H1 (cell line): ENCODE results near the gene FKBP8. TPM values are rescaled to one million over a fixed set of nuclear protein-coding genes. Genes with fewer than 3 reads are reported as not detected.
A peak's percentile ranks its signal among the peaks of the same experiment; 100 is the strongest.

Source experiments
- CTCF ChIA-PET: fragments of 300-600 bp; sonication (Branson Sonifier 250); formaldehyde crosslinking; loops from one replicate; lab custom pipeline; 2021; ENCODE audit not compliant: partially characterized antibody; lab: Charles Lee
- POLR2A ChIA-PET: fragments of 300-600 bp; sonication (Branson Sonifier 250); formaldehyde crosslinking; loops from one replicate; lab custom pipeline; 2021; ENCODE audit warnings: inconsistent platforms; ENCODE audit not compliant: partially characterized antibody; lab: Charles Lee
- DNase-seq, 2 experiments: peaks; one replicate each; pipeline versions ENCODE4 v3.0.0 to v3.0.0-alpha.2; 2010 to 2022; ENCODE audit warnings: low spot score in 2 of 2, low read depth in 1 of 2, mixed read lengths in 1 of 2
- FAIRE-seq: peaks from 2 replicates; lab custom pipeline; 2011; peaks lifted over from hg19 to GRCh38; lab: Jason Lieb, UNC
- H2AFZ ChIP-seq: 2 replicates; pipeline ENCODE4 v1.8.1; 2012; ENCODE audit warnings: low read length, inconsistent platforms
- H2AK5ac ChIP-seq: 2 replicates; pipeline ENCODE4 v1.6.1; 2013; ENCODE audit warnings: low read depth, low read length
- H2BK120ac ChIP-seq: replicated peaks from 2 replicates; pipeline ENCODE3; 2013; ENCODE audit warnings: low read depth, low read length, inconsistent platforms
- H2BK12ac ChIP-seq: 2 replicates; pipeline ENCODE4 v1.6.1; 2013; ENCODE audit warnings: low read depth, low read length
- H2BK15ac ChIP-seq: 2 replicates; pipeline ENCODE4 v1.6.1; 2013; ENCODE audit warnings: low read length
- H2BK20ac ChIP-seq: 2 replicates; pipeline ENCODE4 v1.6.1; 2013; ENCODE audit warnings: low read length
- H2BK5ac ChIP-seq: 2 replicates; pipeline ENCODE4 v1.6.1; 2013; ENCODE audit warnings: low read depth, low read length
- H3K14ac ChIP-seq: 2 replicates; pipeline ENCODE4 v1.6.1; 2013; ENCODE audit warnings: inconsistent platforms; ENCODE audit not compliant: insufficient read length
- H3K18ac ChIP-seq: 2 replicates; pipeline ENCODE4 v1.6.1; 2013; ENCODE audit warnings: low read length; ENCODE audit errors: extremely low read depth
- H3K23ac ChIP-seq: 2 replicates; pipeline ENCODE4 v1.6.1; 2013; ENCODE audit warnings: inconsistent platforms; ENCODE audit not compliant: insufficient read length
- H3K23me2 ChIP-seq: 2 replicates; pipeline ENCODE4 v1.6.1; 2013; ENCODE audit warnings: low read depth, low read length
- H3K27ac ChIP-seq: 2 replicates; pipeline ENCODE4 v1.6.1; 2011; ENCODE audit warnings: low read depth, low read length, inconsistent platforms
- H3K27me3 ChIP-seq, 4 experiments: replicated peaks in 1 of 4; 1 replicate in 1 of 4; 2 replicates in 3 of 4; pipeline versions ENCODE4 v1.6.1 to v1.8.1; 2011 to 2013; ENCODE audit warnings: low read length in 3 of 4, mild to moderate bottlenecking in 3 of 4, inconsistent platforms in 2 of 4, mixed read lengths in 2 of 4, moderate library complexity in 1 of 4; ENCODE audit not compliant: control insufficient read depth in 3 of 4, insufficient read depth in 3 of 4; ENCODE audit errors: extremely low read depth in 1 of 4
- H3K36me3 ChIP-seq, 4 experiments: 2 replicates each; pipeline versions ENCODE4 v1.6.1 to v1.8.1; 2011 to 2013; ENCODE audit warnings: mild to moderate bottlenecking in 4 of 4, low read length in 3 of 4, moderate library complexity in 2 of 4, control low read depth in 1 of 4, inconsistent platforms in 1 of 4; ENCODE audit not compliant: insufficient read depth in 4 of 4, control insufficient read depth in 2 of 4
- H3K4ac ChIP-seq: replicated peaks from 2 replicates; pipeline ENCODE3; 2013; ENCODE audit warnings: low read length, low read depth, mixed read lengths, inconsistent platforms; ENCODE audit not compliant: insufficient read length
- H3K4me1 ChIP-seq, 4 experiments: replicated peaks in 1 of 4; 1 replicate in 1 of 4; 2 replicates in 3 of 4; pipeline versions ENCODE4 v1.6.1 to v1.8.1; 2011 to 2013; ENCODE audit warnings: low read length in 3 of 4, inconsistent platforms in 2 of 4, mixed read lengths in 1 of 4; ENCODE audit not compliant: insufficient read depth in 4 of 4, control insufficient read depth in 3 of 4
- H3K4me2 ChIP-seq, 2 experiments: 2 replicates each; pipeline versions ENCODE4 v1.6.1 to v1.8.1; 2011 to 2013; ENCODE audit warnings: low read depth in 2 of 2, low read length in 2 of 2, control low read depth in 1 of 2, inconsistent platforms in 1 of 2, mild to moderate bottlenecking in 1 of 2; ENCODE audit not compliant: insufficient read depth in 1 of 2
- H3K4me3 ChIP-seq, 4 experiments: fragments of 200-600, 300-600 bp in 1 of 4; sonication (generic), shearing (Covaris generic), sonication (Bioruptor Twin) in 1 of 4; 2 replicates each; pipeline versions ENCODE4 v1.5.1 to v1.8.1; 2011 to 2016; ENCODE audit warnings: low read length in 4 of 4, low read depth in 3 of 4, control low read depth in 2 of 4, inconsistent platforms in 2 of 4, mild to moderate bottlenecking in 2 of 4, mixed read lengths in 1 of 4, moderate library complexity in 1 of 4; ENCODE audit not compliant: insufficient read depth in 2 of 4; ENCODE audit errors: extremely low read depth in 1 of 4
- H3K56ac ChIP-seq: replicated peaks from 2 replicates; pipeline ENCODE3; 2013; ENCODE audit warnings: low read depth, mild to moderate bottlenecking, mixed read lengths, low read length, inconsistent platforms; ENCODE audit not compliant: insufficient read length
- H3K79me1 ChIP-seq: 2 replicates; pipeline ENCODE4 v1.6.1; 2013; ENCODE audit warnings: low read depth, low read length, control low read depth
- H3K79me2 ChIP-seq, 2 experiments: 2 replicates each; pipeline versions ENCODE4 v1.6.1 to v1.8.1; 2012 to 2013; ENCODE audit warnings: low read length in 2 of 2, mild to moderate bottlenecking in 2 of 2, inconsistent platforms in 1 of 2; ENCODE audit not compliant: insufficient read depth in 2 of 2, control insufficient read depth in 1 of 2
- H3K9ac ChIP-seq, 4 experiments: replicated peaks in 1 of 4; 1 replicate in 1 of 4; 2 replicates in 3 of 4; pipeline versions ENCODE4 v1.6.1 to v1.8.1; 2011 to 2013; ENCODE audit warnings: low read depth in 3 of 4, low read length in 3 of 4, control low read depth in 2 of 4, mild to moderate bottlenecking in 2 of 4, moderate library complexity in 2 of 4, inconsistent platforms in 1 of 4; ENCODE audit errors: extremely low read depth in 1 of 4
- H3K9me3 ChIP-seq, 2 experiments: 2 replicates each; pipeline versions ENCODE4 v1.6.1 to v1.8.1; 2012 to 2013; ENCODE audit warnings: mild to moderate bottlenecking in 2 of 2, moderate library complexity in 2 of 2, control low read depth in 1 of 2, inconsistent platforms in 1 of 2, low read depth in 1 of 2, low read length in 1 of 2, mixed read lengths in 1 of 2; ENCODE audit not compliant: insufficient read depth in 2 of 2
- H4K20me1 ChIP-seq, 2 experiments: replicated peaks in 1 of 2; 2 replicates each; pipeline versions ENCODE3 to v1.8.1; 2011 to 2013; ENCODE audit warnings: inconsistent platforms in 2 of 2, low read length in 2 of 2, mild to moderate bottlenecking in 1 of 2; ENCODE audit not compliant: insufficient read depth in 2 of 2, control insufficient read depth in 1 of 2
- H4K5ac ChIP-seq: 2 replicates; pipeline ENCODE4 v1.6.1; 2013; ENCODE audit warnings: low read length, low read depth, mixed read lengths, inconsistent platforms; ENCODE audit not compliant: insufficient read length
- H4K8ac ChIP-seq: 2 replicates; pipeline ENCODE4 v1.8.0; 2013; ENCODE audit warnings: mild to moderate bottlenecking, moderate library complexity, low read length, inconsistent platforms; ENCODE audit not compliant: insufficient read depth; ENCODE audit errors: extremely low read depth
- H4K91ac ChIP-seq: replicated peaks from 2 replicates; pipeline ENCODE3; 2013; ENCODE audit warnings: low read length, mixed read lengths, inconsistent platforms; ENCODE audit not compliant: insufficient read length
- E2F6 ChIP-seq: IDR thresholded peaks from 2 replicates; pipeline ENCODE4 v1.6.1; 2012; ENCODE audit warnings: inconsistent platforms
- KDM1A ChIP-seq: fragments of 200-600, 300-600 bp; sonication (generic); IDR thresholded peaks from 2 replicates; pipeline ENCODE4 v1.7.1; 2016; ENCODE audit warnings: mild to moderate bottlenecking, low read length, borderline replicate concordance
- WGBS, 2 experiments: shearing (Covaris generic) in 1 of 2; methylation state at CpG; one replicate each; pipeline versions ENCODE4 v1.1.6 to v1.1.7; 2013 to 2015; ENCODE audit warnings: low lambda C conversion rate in 2 of 2, mixed read lengths in 2 of 2, inconsistent platforms in 1 of 2, low coverage in 1 of 2, missing lambda C conversion rate in 1 of 2; ENCODE audit not compliant: insufficient replicate concordance in 2 of 2, insufficient coverage in 1 of 2, insufficient read length in 1 of 2; ENCODE audit errors: extremely low coverage in 1 of 2, missing lambda C conversion rate in 1 of 2; 5-methylcytosine and 5-hydroxymethylcytosine counted together
- polyA plus RNA-seq, 7 experiments: library from polyadenylated mRNA; depleted of rRNA in 3 of 7; stranded (reverse) in 5 of 7; unstranded in 2 of 7; fragments of >200 nt in 5 of 7; fragments of 200-250 nt in 2 of 7; gene quantifications; 1 replicate in 5 of 7; 2 replicates in 1 of 7; 4 replicates in 1 of 7; pipeline versions ENCODE4 v1.2.1 to v1.2.3, GENCODE V29; 2011 to 2013; ENCODE audit warnings: missing spikeins in 2 of 7, mixed read lengths in 2 of 7
- total RNA-seq: library from RNA; stranded (reverse); fragmentation: NEBNext Ultra II Directional; extraction: Animal tissue kit (Norgen Biotek cat#: 25700); gene quantifications from 2 replicates; pipeline ENCODE4 v1.2.1, GENCODE V29; 2021

FKBP8 gene
- total and polyA plus RNA-seq, 2 of the 8 experiments (the other 6 are each of a cell fraction or from before 2014, with no cell fraction given): 264 to 309 TPM

- no peaks in the 10 kb centered on the region for H3K4me1 ChIP-seq
- H3K18ac ChIP-seq: no peak overlapping the region
- no peak overlapping the region for H2AK5ac ChIP-seq
- no peak overlapping the region for H3K9ac ChIP-seq
- H2BK120ac ChIP-seq: no peak overlapping the region
- H3K56ac ChIP-seq: no peak overlapping the region
- H3K4ac ChIP-seq: no peak overlapping the region
- FAIRE-seq: no peak
- H3K14ac ChIP-seq: no peak overlapping the region
- H2AFZ ChIP-seq: no peak overlapping the region
- no peak overlapping the region for H2BK15ac ChIP-seq
- H2BK5ac ChIP-seq: no peak overlapping the region
- H3K23me2 ChIP-seq: no peaks in the 10 kb centered on the region
- TF ChIP-seq E2F6: no peak
- peak; percentile 68; the same call in 1 of the 2 replicates for TF ChIP-seq KDM1A
- no peak overlapping the region for H4K5ac ChIP-seq
- H3K4me2 ChIP-seq: no peak overlapping the region
- H2BK20ac ChIP-seq: no peak overlapping the region
- no peak overlapping the region for H3K23ac ChIP-seq
- H3K36me3 ChIP-seq: peaks cover 13 to 50% (median 32%) of the 10 kb centered on the region in 4 experiments; a peak in 7 of 8 replicates
- H4K8ac ChIP-seq: no peak overlapping the region
- no peaks in the 10 kb centered on the region for H3K9me3 ChIP-seq
- ChIA-PET CTCF (interaction anchor here (0.6 to 6.1 kb wide), 5 partner anchors 12 to 220 kb away, joined by 3 to 37 read pairs (median 3); partner anchors contain the start of gene ELL), POLR2A (interaction anchor here (2.6 kb wide), 1 partner anchor 9 kb away, joined by 11 read pairs; no protein-coding TSS in a partner anchor)
- H4K20me1 ChIP-seq: peaks cover 3 to 6% of the 10 kb centered on the region in 2 experiments
- H4K91ac ChIP-seq: no peak overlapping the region
- H3K4me3 ChIP-seq: no peak overlapping the region
- no peaks in the 10 kb centered on the region for H3K79me2 ChIP-seq
- no peaks in the 10 kb centered on the region for H3K27me3 ChIP-seq
- no peak overlapping the region for H2BK12ac ChIP-seq
- H3K27ac ChIP-seq: no peak overlapping the region
- WGBS, 2 experiments: 95% methylated on average over 3 of the region's 4 CpGs; no CpG with 5 or more reads in 1 of the 2 experiments
- H3K79me1 ChIP-seq: no peaks in the 10 kb centered on the region; the same call in 1 of the 2 replicates
- DNase-seq: no peak
These were observed 10.3 kb downstream of the FKBP8 start for GRCh38 chr19:18533058-18533457.
